NT2/D1 (cell line): ENCODE measurements around the gene CD164L2.

Experiments used
- DNase-seq: peaks from one replicate; pipeline ENCODE4 v3.0.0-alpha.2; 2011; ENCODE audit warnings: low read depth, low spot score
- H3K27me3 ChIP-seq: 2 replicates; pipeline ENCODE4 v1.6.0; 2011; ENCODE audit warnings: mild to moderate bottlenecking; ENCODE audit not compliant: insufficient read length, insufficient read depth
- H3K36me3 ChIP-seq: 2 replicates; pipeline ENCODE4 v1.6.1; 2011; ENCODE audit warnings: mild to moderate bottlenecking, low read length, mixed read lengths; ENCODE audit not compliant: insufficient read depth, insufficient read length
- H3K4me1 ChIP-seq: 2 replicates; pipeline ENCODE4 v1.5.1; 2011; ENCODE audit not compliant: insufficient read depth, insufficient read length
- H3K4me3 ChIP-seq: 2 replicates; pipeline ENCODE4 v1.5.1; 2011; ENCODE audit warnings: low read depth; ENCODE audit not compliant: insufficient read length
- H3K9ac ChIP-seq: 2 replicates; pipeline ENCODE4 v1.6.0; 2011; ENCODE audit warnings: low read depth; ENCODE audit not compliant: insufficient read length
- H3K9me3 ChIP-seq: 2 replicates; pipeline ENCODE4 v1.5.1; 2011; ENCODE audit warnings: mild to moderate bottlenecking, low read length; ENCODE audit not compliant: insufficient read depth
- SUZ12 ChIP-seq: IDR thresholded peaks from 2 replicates; pipeline ENCODE4 v1.6.1; 2011; ENCODE audit not compliant: insufficient read length, insufficient read depth; ENCODE audit errors: extremely low read depth
- YY1 ChIP-seq: IDR thresholded peaks from 2 replicates; pipeline ENCODE4 v1.6.1; 2011; ENCODE audit not compliant: insufficient read length, insufficient read depth
- ZNF274 ChIP-seq: IDR thresholded peaks from 2 replicates; pipeline ENCODE4 v1.6.1; 2011; ENCODE audit warnings: mild to moderate bottlenecking, low read depth, low read length

The CD164L2 gene

DNA sequence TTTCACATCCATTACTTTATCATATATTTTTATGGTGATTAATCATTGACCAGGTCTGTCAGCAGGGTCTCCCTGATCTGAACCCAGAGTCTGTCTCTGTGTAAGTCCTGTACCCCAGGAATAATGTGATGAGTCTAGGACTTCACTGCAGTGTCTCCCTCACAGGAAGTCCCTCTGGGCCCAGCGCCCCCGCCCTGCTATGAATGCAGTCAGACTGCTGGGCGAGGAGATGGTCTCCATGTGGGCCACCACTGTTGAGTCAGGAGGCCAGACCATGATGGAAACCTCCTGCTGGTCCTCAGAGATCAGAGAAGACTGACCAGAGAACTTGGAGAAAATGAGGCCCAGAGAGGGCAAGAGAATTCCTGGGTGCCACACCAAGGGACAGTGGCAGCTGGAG, 51.7 kb downstream of the CD164L2 start:
- H3K4me1 ChIP-seq: peaks cover 4% of the 10 kb centered on the region
- peaks cover 93% of the 10 kb centered on the region for H3K36me3 ChIP-seq
- no peaks in the 10 kb centered on the region for H3K9me3 ChIP-seq
- H3K4me3 ChIP-seq: no peak overlapping the region
- no peaks in the 10 kb centered on the region for H3K27me3 ChIP-seq
- DNase-seq: no peak
- no peak overlapping the region for H3K9ac ChIP-seq
- TF ChIP-seq YY1 (no peak), ZNF274 (no peak)

DNA sequence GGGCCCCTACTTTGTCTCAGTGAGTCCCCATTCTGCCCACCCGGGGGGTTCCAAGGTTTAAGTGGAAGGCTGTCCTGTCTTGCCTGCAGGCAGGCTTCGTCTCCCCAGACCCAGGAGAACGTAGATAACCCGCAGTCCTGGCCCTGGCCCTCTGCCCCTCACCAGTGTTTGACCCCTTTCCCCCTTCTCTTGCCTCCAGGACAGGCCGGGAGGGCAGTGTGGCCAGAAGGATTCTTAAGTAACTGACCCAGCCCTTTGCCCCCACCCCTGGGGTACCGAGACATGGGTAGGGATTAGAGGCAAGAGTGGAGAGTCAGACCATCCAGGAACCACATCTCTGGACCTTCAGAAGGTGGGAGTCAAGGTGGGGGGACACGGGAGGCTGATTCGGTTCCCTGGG, 52.3 kb downstream of the CD164L2 start:
- Histone ChIP-seq H3K36me3 (peaks cover 93% of the 10 kb centered on the region), H3K9ac (no peak overlapping the region), H3K4me1 (peaks cover 4% of the 10 kb centered on the region), H3K4me3 (no peak overlapping the region), H3K27me3 (no peaks in the 10 kb centered on the region), H3K9me3 (no peaks in the 10 kb centered on the region)
- TF ChIP-seq YY1 (no peak), ZNF274 (no peak), SUZ12 (no peak)
- no peak for DNase-seq
